Measurements from ENCODE around the gene GDPD4.

The GDPD4 gene

DNA sequence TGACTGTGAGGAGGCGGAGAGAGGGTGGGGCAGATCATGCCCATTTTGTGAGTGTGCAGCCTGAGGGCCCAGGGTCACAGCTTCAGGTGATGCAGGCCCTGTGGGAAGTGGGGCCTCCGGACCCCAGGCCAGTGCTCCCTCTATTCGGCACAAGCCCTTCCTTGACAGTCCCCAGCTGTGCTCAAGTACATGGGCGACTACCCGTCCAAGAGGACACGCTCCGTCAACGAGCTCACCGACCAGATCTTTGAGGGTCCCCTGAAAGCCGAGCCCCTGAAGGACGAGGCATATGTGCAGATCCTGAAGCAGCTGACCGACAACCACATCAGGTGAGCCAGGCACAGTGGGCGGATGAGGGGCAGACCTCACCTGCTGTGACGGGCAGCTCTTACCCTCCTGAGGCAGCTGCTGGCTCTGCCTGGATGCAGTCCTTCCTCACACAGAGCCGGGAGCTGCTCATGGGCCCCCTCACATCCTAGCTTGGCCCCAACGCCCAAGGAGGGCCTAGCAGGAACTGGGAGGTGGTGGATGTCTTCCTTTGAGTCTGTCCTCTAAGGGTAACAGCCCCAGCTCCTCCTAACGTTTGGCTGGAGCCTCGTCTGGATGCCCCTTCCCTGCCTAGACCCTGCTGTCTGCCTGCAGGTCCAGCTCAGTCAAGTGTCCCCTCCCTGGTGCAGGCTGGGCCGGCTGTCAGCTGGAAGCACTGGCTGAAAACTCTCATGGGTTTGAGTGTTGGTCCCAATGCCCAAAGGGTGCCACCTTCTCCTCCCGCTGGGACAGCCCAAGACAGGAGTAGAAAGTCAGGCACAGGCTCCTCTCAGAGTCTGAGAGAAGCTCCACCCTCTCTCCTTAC is 97.4 kb downstream of the GDPD4 start:
- no peak for DNase-seq

- DNase-seq: no peak
These were observed 98.3 kb downstream of the GDPD4 start for GRCh38 chr11:77202941-77203900.

GRCh38 chr11:77201991-77202841 is 99.3 kb downstream of the GDPD4 start:
- DNase-seq: no peak

- DNase-seq: no peak
These were observed 100.1 kb downstream of the GDPD4 start for GRCh38 chr11:77201370-77201769.

DNA sequence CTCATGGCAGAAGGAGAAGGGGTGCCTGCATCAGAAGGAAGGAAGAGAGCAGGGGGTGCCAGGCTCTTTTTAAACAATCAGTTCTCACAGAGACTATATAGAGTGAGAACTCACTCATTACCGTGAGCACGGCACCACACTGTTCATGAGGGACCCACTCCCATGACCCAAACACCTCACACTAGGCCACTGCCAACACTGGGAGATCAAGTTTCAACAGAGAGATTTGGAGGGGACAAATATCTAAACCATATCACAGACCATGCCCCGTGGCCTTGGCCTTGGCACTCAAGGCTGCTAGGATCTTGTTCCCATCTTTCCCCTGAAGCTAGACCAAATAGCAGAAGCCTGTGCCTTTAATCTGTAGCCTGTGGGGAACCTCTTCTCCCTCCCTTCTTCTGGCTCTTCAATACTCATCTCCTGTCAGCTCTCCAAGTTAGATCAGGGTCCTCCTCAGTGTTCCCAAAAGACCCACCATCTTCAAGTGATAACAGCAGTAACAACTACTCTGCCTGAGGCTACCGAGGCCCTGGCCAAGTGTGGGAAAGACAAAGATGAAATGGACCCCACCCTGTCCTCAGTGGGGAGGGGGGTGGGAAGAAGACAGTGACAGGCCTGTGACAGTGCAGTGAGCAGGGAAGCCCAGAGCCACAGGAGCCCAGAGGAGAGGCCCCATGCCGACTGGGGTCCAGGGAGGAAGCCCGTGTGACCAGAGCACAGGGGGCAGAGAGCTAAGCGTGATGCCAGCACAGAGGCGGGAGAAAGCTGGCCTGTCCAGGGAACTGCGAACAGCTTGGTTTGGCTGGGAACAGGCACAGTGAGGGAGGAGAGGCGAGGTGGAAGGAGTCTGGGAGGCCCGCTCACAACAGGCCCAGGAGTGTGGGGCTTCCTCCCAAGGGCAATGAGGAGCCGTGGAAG is 100.9 kb downstream of the GDPD4 start:
- DNase-seq: no peak

- no peak for DNase-seq
These were observed 102.2 kb downstream of the GDPD4 start for GRCh38 chr11:77199137-77199745.

GRCh38 chr11:77198440-77198849 is 103.0 kb downstream of the GDPD4 start:
- DNase-seq: no peak

DNA sequence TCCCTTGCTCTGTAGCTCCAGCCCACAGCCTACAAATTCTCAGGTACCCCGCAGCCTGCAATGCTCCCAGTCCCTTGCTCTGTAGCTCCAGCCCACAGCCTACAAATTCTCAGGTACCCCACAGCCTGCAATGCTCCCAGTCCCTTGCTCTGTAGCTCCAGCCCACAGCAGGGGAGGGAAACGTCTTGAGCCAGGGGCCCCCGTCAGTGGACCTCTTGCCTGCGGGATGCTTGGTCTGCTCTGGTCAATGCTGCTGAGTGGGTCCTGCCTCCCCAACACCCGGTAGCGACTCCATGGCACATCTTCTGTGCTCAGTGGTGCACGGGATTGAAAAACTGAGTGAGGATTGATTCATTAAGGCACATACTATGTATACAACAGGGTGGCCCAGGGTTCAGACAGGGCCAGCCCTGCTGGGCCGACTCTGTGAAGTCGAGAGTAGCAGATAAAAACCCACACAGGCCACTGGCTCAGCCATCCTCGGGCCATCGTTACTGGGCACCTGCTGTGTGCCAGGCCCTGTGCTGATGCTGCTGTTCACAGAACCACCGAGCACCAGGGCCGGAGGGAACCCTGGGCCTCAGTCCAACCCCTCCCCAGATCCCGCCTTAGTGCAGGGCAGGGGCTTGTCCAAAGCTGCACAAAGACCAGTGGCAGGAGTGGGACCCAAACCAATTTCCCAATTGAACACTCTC is 103.7 kb downstream of the GDPD4 start:
- DNase-seq: no peak

GRCh38 chr11:77196961-77197360 is 104.5 kb downstream of the GDPD4 start:
- no peak for DNase-seq

GRCh38 chr11:77195071-77195755 is 106.3 kb downstream of the GDPD4 start:
- no peak for DNase-seq

DNA sequence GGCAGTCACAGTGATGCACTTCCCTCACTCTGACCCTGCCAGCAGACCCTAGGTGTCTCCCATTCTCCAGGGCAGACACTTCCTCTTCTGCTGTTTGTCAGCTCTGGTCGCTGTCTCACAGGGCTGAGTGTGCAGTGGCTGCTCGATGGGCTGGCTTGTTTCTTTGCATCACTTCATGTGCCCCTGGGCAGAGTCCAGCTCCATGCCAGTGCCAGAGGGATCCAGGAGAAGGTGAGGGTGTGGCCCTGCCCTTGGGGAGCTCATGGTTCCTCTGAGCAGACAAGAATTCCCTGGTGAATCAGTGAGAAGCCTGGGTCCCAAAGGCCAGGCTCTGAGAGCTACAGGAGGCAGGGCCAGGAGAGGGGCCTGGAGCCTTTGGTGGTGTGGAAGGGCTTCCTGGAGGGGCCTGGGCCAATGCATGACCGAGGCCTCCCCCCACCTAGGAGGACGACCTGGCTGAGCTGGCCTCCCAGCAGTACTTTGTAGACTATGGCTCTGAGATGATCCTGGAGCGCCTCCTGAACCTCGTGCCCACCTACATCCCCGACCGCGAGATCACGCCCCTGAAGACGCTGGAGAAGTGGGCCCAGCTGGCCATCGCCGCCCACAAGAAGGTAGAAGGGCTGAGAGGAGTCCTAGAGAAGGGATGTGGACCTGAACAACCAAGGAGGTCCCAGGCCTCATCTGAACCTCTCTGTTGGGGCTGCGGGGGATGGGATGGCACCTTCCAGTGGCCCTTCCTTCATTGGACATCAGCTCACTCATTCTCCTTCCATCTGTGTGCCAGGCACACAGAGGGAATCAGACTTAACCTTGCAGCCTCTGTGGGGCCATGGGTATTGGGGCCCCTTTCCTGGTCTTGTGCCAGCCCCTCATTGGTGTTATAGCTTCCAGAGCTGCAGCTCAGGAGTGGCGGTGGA is 107.3 kb downstream of the GDPD4 start:
- no peak for DNase-seq

- no peak for DNase-seq
These were observed 108.3 kb downstream of the GDPD4 start for GRCh38 chr11:77193167-77193566.

DNA sequence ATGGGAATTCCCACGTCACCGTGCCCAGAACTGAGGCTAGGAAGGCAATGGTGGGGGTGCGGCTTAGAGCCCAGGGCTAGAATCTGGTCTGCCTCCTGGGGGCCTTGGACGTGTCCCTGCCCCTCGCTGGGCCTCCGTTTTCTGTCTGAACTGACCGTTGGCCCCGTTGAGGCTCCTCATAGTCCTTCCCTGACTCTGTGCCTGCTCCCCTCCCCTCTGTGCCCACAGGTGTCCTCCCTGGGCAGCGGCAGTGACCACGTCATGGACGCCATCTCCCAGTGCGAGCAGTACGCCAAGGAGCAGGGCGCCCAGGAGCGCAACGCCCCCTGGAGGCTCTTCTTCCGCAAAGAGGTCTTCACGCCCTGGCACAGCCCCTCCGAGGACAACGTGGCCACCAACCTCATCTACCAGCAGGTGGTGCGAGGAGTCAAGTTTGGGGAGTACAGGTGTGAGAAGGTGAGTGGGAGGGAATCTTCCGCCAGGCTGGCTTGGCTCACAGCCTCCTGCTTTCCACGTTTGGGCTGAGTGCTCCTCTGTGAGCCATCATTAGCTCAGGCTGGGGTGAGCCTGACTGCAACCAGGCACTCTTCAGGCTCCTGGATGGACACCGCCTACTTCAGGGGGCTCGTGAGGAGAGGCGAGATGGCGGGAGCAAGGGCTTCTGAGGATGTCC is 109.5 kb downstream of the GDPD4 start:
- DNase-seq: peak; percentile 28

DNA sequence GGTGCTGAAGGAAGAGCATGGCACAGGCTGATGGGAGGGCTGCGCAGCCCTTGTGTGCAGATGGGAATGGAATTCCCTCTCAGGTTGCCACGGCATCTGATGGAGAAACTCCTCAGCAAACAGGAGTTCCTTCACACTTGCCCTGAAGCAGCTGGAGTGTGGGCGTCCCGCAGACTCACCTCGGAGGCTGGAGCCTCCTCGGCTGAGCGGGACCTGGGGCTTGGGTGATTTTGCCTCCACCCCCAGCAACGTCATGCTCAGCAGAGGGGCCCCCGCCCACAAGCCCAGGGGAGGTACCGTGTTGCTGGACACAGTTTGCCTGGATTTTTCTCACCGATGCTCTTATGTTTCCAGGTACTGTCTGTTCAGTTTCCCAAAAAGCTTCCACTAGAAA is 110.1 kb downstream of the GDPD4 start:
- DNase-seq: no peak

GRCh38 chr11:77190331-77191075 is 111.0 kb downstream of the GDPD4 start:
- no peak for DNase-seq

DNA sequence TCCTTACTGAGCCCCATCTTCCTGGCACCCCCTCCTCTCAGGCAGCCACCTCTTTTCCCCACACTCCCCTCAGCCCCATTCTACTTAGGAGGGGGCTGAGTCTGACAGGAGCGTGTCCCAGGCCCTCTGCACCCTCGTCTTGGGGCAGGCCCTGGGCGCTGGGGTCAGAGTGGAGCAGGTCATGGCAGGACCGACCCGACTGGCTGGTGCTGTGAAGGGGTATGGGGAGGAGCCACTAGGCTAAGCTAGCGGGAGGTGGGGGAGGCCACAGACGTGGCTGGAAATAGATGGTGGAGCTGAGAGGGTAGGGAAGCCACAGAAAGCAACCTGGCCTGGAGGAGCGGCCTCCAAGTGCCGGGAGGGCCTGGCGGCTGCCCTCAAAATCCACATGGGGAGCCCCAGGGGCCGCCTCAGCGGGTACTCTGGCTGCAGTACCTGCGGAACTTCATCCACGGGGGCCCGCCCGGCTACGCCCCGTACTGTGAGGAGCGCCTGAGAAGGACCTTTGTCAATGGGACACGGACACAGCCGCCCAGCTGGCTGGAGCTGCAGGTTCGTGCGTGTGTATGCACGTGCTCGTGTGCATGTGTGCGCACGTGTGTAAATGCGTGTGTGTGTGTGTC is 111.8 kb downstream of the GDPD4 start:
- DNase-seq: no peak
